ENCODE data around the gene FAM110A. TPM values are rescaled to one million over a fixed set of nuclear protein-coding genes. Genes with fewer than 3 reads are reported as not detected.
"Not testable (repeated sequence)": the region's sequence is repeated elsewhere in the genome, so short reads cannot be mapped to it uniquely, and the experiment has no call there.

The FAM110A gene
- total and polyA plus RNA-seq, 5 donors from 2014 or later = 24.6 to 36.5 (median 30.0) TPM

- Mint-ChIP-seq H3K36me3 (no peaks in the 10 kb centered on the region), H3K27ac (no peak overlapping the region), H3K9me3 (peaks cover 0 to 1% (median 0%) of the 10 kb centered on the region in 7 donors), H3K4me1 (peaks cover 0 to 17% (median 13%) of the 10 kb centered on the region in 4 donors), H3K4me3 (peak overlapping the region in 1 of 4 donors; percentile 27), H3K27me3 (no peaks in the 10 kb centered on the region)
- ATAC-seq (ENCODE audit: low read depth in 2 of 2) = no peak
- no peak overlapping the region for H3K4me3 ChIP-seq (ENCODE audit: low read depth, low read length)
- no peaks in the 10 kb centered on the region for H3K27me3 ChIP-seq (ENCODE audit: control insufficient read depth, insufficient read depth, low read length)
- no peak for DNase-seq
- H3K4me1 ChIP-seq (ENCODE audit: control insufficient read depth, insufficient read depth, low read length, poor library complexity, severe bottlenecking) = peaks cover 9% of the 10 kb centered on the region
- H3K9me3 ChIP-seq (ENCODE audit: control insufficient read depth in 2 of 2, low read length in 2 of 2) = no peaks in the 10 kb centered on the region
- no peaks in the 10 kb centered on the region for H3K36me3 ChIP-seq (ENCODE audit: control insufficient read depth, insufficient read depth, low read length)
- no peak overlapping the region for H3K27ac ChIP-seq (ENCODE audit: insufficient read depth, low read length, poor library complexity, severe bottlenecking)
These were observed 8.6 kb upstream of the FAM110A start for GRCh38 chr20:824916-825315.

- Mint-ChIP-seq H3K9me3 (no peaks in the 10 kb centered on the region), H3K27ac (peak overlapping the region in 2 of 3 donors; percentile 49 to 54), H3K4me1 (peaks cover 0 to 17% (median 14%) of the 10 kb centered on the region in 4 donors), H3K4me3 (peak overlapping the region in 1 of 4 donors; percentile 2), H3K27me3 (no peaks in the 10 kb centered on the region), H3K36me3 (no peaks in the 10 kb centered on the region)
- Histone ChIP-seq H3K4me3 (ENCODE audit: low read depth, low read length) (no peak overlapping the region), H3K27ac (ENCODE audit: insufficient read depth, low read length, poor library complexity, severe bottlenecking) (no peak overlapping the region), H3K27me3 (ENCODE audit: control insufficient read depth, insufficient read depth, low read length) (no peaks in the 10 kb centered on the region), H3K4me1 (ENCODE audit: control insufficient read depth, insufficient read depth, low read length, poor library complexity, severe bottlenecking) (peaks cover 9% of the 10 kb centered on the region), H3K9me3 (ENCODE audit: control insufficient read depth in 2 of 2, low read length in 2 of 2) (no peaks in the 10 kb centered on the region), H3K36me3 (ENCODE audit: control insufficient read depth, insufficient read depth, low read length) (no peaks in the 10 kb centered on the region)
- no peak for DNase-seq
- ATAC-seq (ENCODE audit: low read depth in 2 of 2) = no peak
These were observed 7.6 kb upstream of the FAM110A start for GRCh38 chr20:825710-826421.

GRCh38 chr20:826695-827323 lies 6.7 kb upstream of the FAM110A start:
- no peaks in the 10 kb centered on the region for H3K27me3 Mint-ChIP-seq
- Histone ChIP-seq H3K4me1 (ENCODE audit: control insufficient read depth, insufficient read depth, low read length, poor library complexity, severe bottlenecking) (peaks cover 9% of the 10 kb centered on the region), H3K36me3 (ENCODE audit: control insufficient read depth, insufficient read depth, low read length) (no peaks in the 10 kb centered on the region), H3K9me3 (ENCODE audit: control insufficient read depth in 2 of 2, low read length in 2 of 2) (no peaks in the 10 kb centered on the region), H3K4me3 (ENCODE audit: low read depth, low read length) (no peak overlapping the region), H3K27me3 (ENCODE audit: control insufficient read depth, insufficient read depth, low read length) (no peaks in the 10 kb centered on the region), H3K27ac (ENCODE audit: insufficient read depth, low read length, poor library complexity, severe bottlenecking) (no peak overlapping the region)
- ATAC-seq (ENCODE audit: low read depth in 2 of 2) (no peak), DNase-seq (no peak)
- H3K4me3 Mint-ChIP-seq = no peak overlapping the region
- no peaks in the 10 kb centered on the region for H3K9me3 Mint-ChIP-seq
- H3K36me3 Mint-ChIP-seq = no peaks in the 10 kb centered on the region
- H3K4me1 Mint-ChIP-seq = peaks cover 0 to 17% (median 14%) of the 10 kb centered on the region in 4 donors
- H3K27ac Mint-ChIP-seq = peak overlapping the region in 2 of 3 donors; percentile 15 to 45

GRCh38 chr20:827981-828380 lies 5.5 kb upstream of the FAM110A start:
- not testable (repeated sequence) for H3K4me3 ChIP-seq (ENCODE audit: low read depth, low read length); H3K36me3 ChIP-seq (ENCODE audit: control insufficient read depth, insufficient read depth, low read length); H3K27me3 Mint-ChIP-seq; H3K4me3 Mint-ChIP-seq; H3K27ac Mint-ChIP-seq; ATAC-seq (ENCODE audit: low read depth in 2 of 2); H3K9me3 ChIP-seq (ENCODE audit: control insufficient read depth in 2 of 2, low read length in 2 of 2); H3K27me3 ChIP-seq (ENCODE audit: control insufficient read depth, insufficient read depth, low read length); H3K36me3 Mint-ChIP-seq; H3K27ac ChIP-seq (ENCODE audit: insufficient read depth, low read length, poor library complexity, severe bottlenecking); H3K9me3 Mint-ChIP-seq; DNase-seq
- H3K4me1 ChIP-seq (ENCODE audit: control insufficient read depth, insufficient read depth, low read length, poor library complexity, severe bottlenecking) = peaks cover 12% of the 10 kb centered on the region
- peaks cover 0 to 19% (median 14%) of the 10 kb centered on the region in 4 donors for H3K4me1 Mint-ChIP-seq

- DNase-seq (peak in 1 of 3 donors; percentile 65), ATAC-seq (ENCODE audit: low read depth in 2 of 2) (no peak)
- no peaks in the 10 kb centered on the region for H3K36me3 ChIP-seq (ENCODE audit: control insufficient read depth, insufficient read depth, low read length)
- Mint-ChIP-seq H3K9me3 (no peaks in the 10 kb centered on the region), H3K4me3 (peak overlapping the region in 2 of 4 donors; percentile 49 to 80), H3K27me3 (no peaks in the 10 kb centered on the region), H3K4me1 (peaks cover 3 to 26% (median 17%) of the 10 kb centered on the region in 4 donors), H3K36me3 (no peaks in the 10 kb centered on the region), H3K27ac (peak overlapping the region; percentile 61 to 83 (median 78))
- H3K4me3 ChIP-seq (ENCODE audit: low read depth, low read length) = peak overlapping the region; percentile 9
- peaks cover 16% of the 10 kb centered on the region for H3K4me1 ChIP-seq (ENCODE audit: control insufficient read depth, insufficient read depth, low read length, poor library complexity, severe bottlenecking)
- H3K27me3 ChIP-seq (ENCODE audit: control insufficient read depth, insufficient read depth, low read length) = no peaks in the 10 kb centered on the region
- peak overlapping the region; percentile 45 for H3K27ac ChIP-seq (ENCODE audit: insufficient read depth, low read length, poor library complexity, severe bottlenecking)
- no peaks in the 10 kb centered on the region for H3K9me3 ChIP-seq (ENCODE audit: control insufficient read depth in 2 of 2, low read length in 2 of 2)
These were observed 4.5 kb upstream of the FAM110A start for GRCh38 chr20:828987-829386.

GRCh38 chr20:829551-829950 lies 4.0 kb upstream of the FAM110A start:
- peak overlapping the region; percentile 45 for H3K27ac ChIP-seq (ENCODE audit: insufficient read depth, low read length, poor library complexity, severe bottlenecking)

GRCh38 chr20:830011-830521 lies 3.4 kb upstream of the FAM110A start:
- no peaks in the 10 kb centered on the region for H3K27me3 ChIP-seq (ENCODE audit: control insufficient read depth, insufficient read depth, low read length)
- H3K4me3 Mint-ChIP-seq = peak overlapping the region in 1 of 4 donors; percentile 43
- no peaks in the 10 kb centered on the region for H3K9me3 Mint-ChIP-seq
- H3K36me3 Mint-ChIP-seq = no peaks in the 10 kb centered on the region
- H3K4me1 ChIP-seq (ENCODE audit: control insufficient read depth, insufficient read depth, low read length, poor library complexity, severe bottlenecking) = peaks cover 27% of the 10 kb centered on the region
- H3K4me3 ChIP-seq (ENCODE audit: low read depth, low read length) = no peak overlapping the region
- H3K4me1 Mint-ChIP-seq = peaks cover 9 to 37% (median 22%) of the 10 kb centered on the region in 4 donors
- no peaks in the 10 kb centered on the region for H3K9me3 ChIP-seq (ENCODE audit: control insufficient read depth in 2 of 2, low read length in 2 of 2)
- DNase-seq (no peak), ATAC-seq (ENCODE audit: low read depth in 2 of 2) (no peak)
- H3K36me3 ChIP-seq (ENCODE audit: control insufficient read depth, insufficient read depth, low read length) = no peaks in the 10 kb centered on the region
- no peak overlapping the region for H3K27ac ChIP-seq (ENCODE audit: insufficient read depth, low read length, poor library complexity, severe bottlenecking)
- H3K27ac Mint-ChIP-seq = no peak overlapping the region
- no peaks in the 10 kb centered on the region for H3K27me3 Mint-ChIP-seq

More at GRCh38 chr20:829551-829950, 4.0 kb upstream of the FAM110A start:
- no peak overlapping the region for H3K4me3 ChIP-seq (ENCODE audit: low read depth, low read length)
- no peaks in the 10 kb centered on the region for H3K36me3 Mint-ChIP-seq
- H3K27me3 ChIP-seq (ENCODE audit: control insufficient read depth, insufficient read depth, low read length) = no peaks in the 10 kb centered on the region
- peak overlapping the region in 2 of 3 donors; percentile 78 to 83 for H3K27ac Mint-ChIP-seq
- no peaks in the 10 kb centered on the region for H3K9me3 ChIP-seq (ENCODE audit: control insufficient read depth in 2 of 2, low read length in 2 of 2)
- H3K4me3 Mint-ChIP-seq = peak overlapping the region in 1 of 4 donors; percentile 80
- H3K4me1 Mint-ChIP-seq = peaks cover 5 to 32% (median 19%) of the 10 kb centered on the region in 4 donors
- H3K27me3 Mint-ChIP-seq = no peaks in the 10 kb centered on the region
- H3K9me3 Mint-ChIP-seq = no peaks in the 10 kb centered on the region
- H3K4me1 ChIP-seq (ENCODE audit: control insufficient read depth, insufficient read depth, low read length, poor library complexity, severe bottlenecking) = peaks cover 22% of the 10 kb centered on the region
- DNase-seq (no peak), ATAC-seq (ENCODE audit: low read depth in 2 of 2) (no peak)
- H3K36me3 ChIP-seq (ENCODE audit: control insufficient read depth, insufficient read depth, low read length) = no peaks in the 10 kb centered on the region

Data from CD4-positive, CD25-positive, alpha-beta regulatory T cell (primary cell).